DMS53 (cell line): ENCODE measurements around the gene GALNT18.

ENCODE experiments used
- DNase-seq: peaks from one replicate; lab custom pipeline; 2025; lab: John Stamatoyannopoulos, UW

Gene GALNT18

DNA sequence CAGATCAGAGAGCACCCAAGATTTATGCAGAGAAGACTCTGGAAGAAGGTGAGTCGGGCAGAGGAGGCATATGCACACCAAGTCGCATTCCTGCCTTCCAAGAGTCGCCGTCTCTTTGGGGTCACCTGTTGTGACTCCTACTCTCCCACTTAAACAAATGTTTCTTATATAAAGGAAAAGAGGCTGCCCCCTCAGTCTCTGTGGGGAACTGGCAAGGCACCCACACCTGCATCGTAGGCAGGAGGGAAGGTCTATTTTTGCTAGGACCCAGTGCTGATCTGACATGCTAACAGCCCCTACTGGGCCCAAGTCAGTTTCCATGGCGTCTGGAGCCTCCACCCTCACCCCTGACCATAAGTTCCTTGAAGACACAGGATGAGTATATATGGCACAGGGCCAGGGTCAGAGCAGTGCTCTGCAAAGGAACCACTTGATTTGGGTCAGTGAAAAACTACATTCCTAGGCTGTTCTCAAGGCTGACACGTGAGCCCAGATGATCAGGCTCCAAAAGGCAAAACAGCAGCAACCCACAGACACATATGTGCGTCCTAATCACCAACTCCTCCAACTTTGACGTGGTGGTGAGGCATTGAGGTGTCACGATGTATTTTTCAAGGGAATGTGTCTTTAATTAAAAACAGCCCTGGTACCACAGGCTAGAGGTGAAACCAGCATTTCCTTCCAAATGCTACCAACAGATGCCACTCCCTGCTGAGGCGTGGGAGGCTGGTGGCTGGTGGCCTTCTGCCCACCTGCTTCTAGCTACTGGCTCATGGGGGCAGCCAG is 213.2 kb downstream of the GALNT18 start:
- DNase-seq: no peak

DNA sequence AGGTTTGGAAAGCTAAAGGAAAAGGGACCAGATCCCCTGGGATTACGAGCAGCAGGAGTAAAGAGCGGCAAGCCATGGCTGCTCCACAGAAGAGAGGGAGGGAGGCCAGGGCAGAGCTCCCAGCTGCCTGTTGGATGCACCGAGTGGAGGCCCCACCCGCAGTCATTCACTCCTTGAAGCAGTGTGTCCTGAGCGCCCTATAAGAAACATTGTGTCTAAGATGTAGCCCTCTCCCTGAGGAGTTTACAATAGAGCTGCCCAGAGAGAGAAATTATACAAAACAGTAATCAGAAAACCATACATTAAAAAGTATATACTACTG is 214.1 kb downstream of the GALNT18 start:
- DNase-seq: no peak

DNA sequence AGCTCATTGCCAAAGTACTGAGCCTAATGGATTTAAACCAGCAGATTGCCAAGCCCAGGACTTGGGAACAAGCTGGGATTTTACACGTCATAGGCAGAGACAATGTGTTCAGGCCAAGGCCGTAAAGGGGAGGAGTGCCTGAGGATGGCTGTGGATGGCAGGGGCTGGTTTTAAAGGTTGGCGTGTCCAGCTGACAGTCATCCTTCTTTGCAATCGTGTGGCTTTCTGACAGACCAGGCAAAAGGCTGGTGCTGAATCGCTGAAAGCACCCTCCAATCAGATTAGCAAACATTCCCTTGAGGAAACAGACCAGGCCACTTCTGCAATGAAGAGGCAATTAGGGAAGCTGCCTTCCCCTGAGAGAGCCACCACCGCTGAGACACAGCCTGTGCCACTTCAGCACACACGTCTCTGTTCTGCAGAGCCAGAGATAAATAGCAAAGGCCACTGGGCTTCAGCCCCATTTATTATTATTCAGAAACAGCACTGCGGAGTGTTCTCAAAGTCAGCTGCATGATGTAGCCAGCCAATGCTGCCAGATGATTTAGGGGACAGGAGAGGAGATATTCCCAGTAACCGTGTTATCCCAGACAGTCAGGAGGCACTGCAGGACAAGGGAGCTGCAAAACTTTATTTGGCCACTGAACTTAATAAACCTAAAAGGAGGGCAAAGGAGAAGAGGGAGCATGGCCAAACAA is 214.6 kb downstream of the GALNT18 start:
- DNase-seq: peak; percentile 67

DNA sequence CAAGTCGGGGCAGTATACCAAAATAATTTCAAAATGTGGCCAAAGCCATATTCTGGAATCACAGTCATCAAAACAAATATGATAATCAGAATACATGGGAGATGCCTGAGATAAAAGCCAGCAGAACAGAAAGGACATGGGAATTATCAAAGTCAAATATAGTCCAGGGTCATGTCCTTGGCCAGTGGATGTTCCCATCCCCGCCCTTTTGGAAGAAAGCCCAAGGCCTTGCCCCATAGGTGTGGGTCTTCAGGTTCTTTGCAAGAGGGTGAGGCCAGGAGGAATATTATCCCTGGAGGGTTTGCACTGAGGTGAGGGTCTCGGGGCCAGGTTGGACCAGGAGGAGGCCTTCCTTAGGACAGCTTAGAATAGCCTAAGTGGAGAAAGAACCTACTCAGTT is 215.2 kb downstream of the GALNT18 start:
- DNase-seq: no peak

DNA sequence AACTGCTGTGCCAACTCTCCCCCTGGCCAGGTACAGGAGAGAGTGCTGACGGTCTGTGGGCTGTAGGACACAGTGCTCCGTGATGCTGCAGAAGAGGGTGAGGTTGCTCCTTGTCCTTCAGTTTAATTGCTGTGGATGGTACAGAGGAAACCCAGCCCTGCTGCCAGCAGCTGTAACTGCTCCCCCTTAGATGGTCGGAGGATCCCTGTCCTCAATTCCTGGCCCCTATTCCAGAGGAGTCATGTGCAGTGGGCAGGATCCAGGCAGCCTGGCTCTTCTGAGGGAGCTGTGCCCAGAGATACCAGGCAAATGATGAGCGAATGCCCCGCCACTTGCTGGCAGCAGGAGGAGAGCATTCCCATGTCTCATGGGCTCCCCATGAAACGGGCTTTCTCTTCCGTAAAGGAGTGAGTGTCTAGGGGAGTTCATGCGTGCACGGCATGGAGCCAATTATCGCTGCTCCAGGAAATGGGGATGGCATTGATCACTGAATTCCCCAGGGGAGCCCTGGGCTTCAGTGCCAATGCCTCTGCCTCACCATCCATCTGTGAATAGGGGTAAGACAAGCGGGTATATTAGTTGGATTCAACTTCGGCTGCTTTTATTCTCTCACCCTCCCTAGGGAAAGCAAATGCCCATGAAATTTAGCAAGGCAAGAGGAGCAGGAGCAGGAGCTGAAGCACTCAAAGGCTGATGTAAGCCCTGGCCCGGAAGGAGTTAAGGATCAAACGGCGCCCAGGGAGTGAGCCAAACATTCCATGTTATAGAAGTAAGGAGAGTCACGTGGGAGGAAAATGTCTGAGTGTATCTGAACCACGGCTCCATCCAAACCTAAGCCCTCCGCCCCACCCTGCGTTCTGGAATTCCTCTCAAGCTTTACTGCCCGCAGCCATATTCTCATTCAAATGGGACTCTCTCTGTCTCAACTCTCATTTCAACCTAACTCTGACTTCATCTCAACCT is 217.8 kb downstream of the GALNT18 start:
- no peak for DNase-seq

DNA sequence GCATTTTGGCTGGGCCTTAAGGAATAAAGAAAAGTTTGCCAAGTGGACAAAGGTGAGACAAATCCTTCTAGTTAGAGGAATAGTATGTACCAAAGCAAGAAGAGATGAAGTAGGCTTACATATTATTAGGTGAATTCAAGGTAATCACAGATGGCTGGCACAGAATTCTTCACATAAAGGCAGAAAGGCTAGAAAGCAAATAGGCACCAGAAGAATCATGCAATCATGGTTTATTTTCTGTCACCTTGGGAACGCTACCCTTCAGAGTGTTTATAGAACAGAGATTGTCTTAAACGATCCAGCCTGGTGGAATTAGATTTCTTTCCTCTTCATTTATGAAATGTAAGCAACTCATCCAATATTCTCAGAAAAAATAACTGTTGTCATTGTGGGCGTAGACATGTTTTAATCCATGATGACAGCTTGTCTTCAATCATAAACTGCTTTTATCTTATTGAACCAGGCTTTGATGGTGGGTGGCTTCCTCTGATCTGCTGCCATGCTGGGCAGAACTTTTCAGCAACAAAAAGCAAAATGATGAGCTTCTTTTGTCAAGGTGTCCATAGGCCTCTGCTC is 219.8 kb downstream of the GALNT18 start:
- DNase-seq: no peak

DNA sequence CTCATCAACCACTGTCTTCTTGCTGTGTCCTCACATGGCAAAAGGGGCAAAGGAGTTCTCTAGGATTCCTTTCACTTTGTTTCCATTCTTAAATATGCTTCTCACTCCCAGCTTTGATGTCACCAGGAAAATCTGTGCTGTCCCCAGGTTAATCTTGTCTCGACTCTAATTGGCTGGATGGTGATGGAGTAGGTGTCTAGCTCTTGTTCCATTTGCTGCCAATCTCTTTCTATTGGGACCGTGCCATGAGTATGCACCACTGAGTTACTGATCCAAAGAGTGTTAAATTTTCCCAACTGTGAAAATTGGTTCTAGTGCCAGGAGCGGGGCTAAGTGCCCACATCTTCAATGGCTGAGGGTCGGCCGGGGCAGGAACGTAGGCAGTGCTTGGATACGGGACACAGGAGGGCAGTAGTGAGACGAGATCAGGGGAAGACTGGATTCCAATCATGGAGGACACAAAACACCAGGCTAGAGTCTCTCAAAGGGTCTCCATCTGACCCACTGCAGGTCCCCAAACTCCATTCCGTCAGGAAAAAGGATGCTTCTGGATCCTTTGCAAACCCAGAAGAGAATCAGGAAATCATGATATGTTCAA is 221.1 kb downstream of the GALNT18 start:
- peak; percentile 38 for DNase-seq

DNA sequence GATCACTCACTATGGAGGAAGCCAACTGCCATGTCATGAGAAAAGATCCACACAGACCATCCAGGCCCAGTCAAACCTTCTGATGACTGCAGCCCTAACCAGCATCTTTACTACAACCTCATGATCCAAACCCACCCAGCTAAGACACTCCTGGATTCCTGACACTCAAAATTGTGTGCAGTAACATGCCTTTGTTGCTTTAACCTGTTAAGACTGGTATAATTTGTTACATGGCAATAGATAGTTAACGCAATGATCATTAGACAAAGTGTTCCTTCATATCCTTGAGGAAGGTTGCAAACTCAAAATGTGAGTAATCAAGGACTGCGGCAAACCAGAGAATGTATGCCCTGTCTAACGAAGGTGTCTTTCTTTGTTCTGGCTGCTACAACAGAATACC is 221.7 kb downstream of the GALNT18 start:
- DNase-seq: no peak

DNA sequence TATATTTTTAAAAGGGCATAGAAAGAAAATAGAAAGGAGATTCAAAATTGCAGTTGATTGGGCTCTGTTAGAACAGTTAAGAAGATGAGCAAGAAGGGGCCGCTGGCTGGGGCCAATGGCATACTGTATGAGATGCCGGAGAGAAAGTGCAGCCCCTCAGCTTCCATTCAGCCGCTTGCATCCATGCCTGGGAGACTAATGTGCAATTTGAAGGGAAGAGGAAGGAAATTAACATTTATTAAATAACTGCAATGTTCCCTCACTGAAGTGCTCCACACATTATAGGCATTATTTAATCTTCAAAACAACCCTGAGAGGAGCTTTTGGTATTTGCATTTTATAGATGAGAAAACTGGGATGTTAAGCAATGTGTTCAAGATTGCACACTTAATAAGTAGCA is 224.0 kb downstream of the GALNT18 start:
- no peak for DNase-seq

DNA sequence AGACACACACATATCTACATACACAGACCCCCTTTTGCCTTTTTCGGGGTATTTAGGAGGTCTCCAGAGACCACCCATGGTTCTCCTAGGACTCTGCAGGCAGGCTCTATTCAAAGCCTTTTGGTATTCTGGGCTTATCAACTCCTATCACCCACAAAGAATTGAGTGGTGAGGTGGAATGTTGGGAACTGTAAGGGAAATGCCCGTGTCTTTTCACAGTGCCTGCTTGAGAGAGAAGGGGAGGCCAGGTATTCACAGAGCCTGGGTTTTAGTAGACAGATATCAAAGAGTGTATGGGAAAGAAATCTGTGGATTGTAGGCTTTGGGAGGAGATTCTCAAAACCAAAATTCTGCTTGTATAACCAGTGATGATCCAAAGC is 224.8 kb downstream of the GALNT18 start:
- no peak for DNase-seq

DNA sequence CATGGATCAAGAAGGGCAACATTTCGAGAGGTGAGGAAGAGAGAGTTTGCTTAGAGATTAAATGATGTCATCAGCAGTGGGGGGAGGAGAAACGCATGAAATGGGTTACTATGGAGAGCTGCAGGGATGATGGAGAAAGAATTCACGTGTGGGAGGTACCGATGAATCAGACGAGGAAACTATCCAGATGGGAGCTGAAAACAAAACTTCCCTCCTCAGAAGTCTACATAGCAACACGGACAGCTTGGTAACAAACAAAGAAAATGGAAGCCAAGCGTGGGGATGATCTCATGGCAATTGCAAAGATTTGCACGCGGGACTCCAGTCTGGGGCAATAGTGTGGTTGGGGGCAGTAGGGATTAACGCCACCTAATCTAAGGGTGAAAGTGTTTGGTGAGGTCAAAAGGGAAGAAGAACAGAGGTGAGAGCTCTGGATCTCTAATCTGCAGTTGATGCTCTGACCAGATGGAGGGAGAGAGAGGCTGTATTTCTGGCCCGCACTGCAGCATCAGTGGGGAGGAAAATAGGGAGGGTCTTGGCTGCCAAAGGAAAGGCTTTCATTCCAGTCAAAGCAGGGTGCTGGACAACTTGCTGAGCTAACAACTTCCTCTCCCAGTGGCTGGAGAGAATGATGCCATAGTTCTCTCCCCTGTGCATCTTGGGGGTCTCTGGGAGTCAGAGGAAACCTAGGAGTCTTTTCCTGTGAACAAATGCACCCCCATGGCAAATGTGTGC is 225.3 kb downstream of the GALNT18 start:
- peak; percentile 90 for DNase-seq

DNA sequence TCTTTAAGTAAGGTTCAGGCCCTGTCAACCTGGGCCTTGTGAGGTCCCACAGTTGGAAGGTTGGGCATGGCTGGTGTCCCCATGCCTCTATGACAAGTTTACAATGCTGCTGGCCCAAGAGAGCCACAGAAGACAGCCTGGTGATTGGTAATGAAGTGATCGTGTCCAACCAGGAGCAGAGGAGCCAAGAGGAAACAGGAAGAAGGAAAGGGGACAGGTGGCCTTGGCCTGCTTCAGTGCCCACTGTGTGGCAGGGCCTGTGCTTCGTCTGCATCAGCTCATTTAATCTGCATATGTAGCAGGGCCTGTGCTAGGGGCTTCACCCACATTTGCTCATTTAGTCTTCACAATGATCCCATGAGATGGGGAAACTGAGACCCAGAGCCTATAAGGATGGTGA is 226.7 kb downstream of the GALNT18 start:
- peak; percentile 26 for DNase-seq

DNA sequence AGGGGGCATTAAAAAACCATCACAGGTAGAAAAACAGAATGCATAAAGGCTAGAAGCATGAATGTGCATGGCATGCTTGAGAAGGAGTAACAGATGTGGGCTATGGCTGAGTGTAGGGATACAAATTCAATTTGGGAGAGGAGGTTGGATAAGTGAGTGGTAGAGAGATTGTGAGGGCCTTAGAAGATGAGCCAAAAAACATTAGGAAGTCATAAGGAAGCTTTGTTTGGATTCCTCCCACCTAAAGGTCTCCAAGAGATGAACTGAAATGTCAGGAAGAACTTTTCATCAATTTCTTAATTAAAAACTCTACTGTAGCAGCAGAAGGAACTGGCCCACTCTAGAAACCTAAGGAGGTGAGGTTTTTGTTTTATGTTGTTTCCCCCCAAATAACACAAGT is 227.6 kb downstream of the GALNT18 start:
- no peak for DNase-seq

DNA sequence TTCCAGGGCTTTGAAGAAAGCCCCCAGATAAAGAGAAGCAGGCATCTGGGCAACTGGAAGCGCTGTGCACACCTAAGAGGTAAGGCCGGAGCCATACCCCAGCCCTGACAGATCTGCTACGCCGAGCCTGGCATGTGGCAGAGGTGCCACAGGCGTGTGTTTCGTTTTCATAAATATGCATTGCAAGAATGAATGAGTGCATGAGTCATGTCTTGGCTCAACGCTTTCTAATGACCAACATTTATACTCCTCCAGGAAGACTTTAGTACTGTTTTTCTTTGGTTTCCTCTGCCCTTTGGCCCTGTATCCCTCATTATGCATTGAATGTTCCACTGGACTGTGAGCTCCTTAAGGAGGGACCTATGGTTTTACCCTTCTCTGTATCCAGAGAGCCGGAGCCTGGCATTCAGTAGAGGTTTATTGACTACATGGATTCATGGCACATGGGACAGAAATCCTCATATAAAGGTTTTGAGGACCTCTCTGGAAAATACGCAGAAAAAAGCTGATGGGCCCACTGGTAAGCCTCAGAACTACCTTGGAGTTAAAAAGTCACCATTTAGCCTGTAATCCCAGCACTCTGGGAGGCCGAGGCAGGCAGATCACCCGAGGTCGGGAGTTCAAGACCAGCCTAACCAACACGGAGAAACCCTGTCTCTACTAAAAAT is 229.9 kb downstream of the GALNT18 start:
- peak; percentile 67 for DNase-seq

DNA sequence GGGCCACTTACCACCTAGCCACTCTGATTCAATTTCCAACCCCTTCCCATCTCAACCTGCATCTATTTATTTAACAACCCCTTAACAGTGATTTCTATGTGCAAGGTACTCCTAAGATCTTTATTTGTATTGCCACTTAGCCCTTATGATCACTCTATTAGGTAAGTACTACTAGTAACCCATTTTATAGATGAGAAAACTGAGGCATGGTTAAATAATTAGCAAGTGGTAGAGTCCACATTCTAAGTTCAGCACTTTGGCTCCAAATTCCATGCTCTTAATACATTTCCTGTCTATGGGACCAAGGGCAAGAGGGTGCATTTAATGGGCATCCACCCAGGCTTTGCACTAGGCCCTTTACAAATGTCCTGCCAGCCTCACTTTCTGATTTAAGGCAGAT is 230.6 kb downstream of the GALNT18 start:
- peak; percentile 57 for DNase-seq

DNA sequence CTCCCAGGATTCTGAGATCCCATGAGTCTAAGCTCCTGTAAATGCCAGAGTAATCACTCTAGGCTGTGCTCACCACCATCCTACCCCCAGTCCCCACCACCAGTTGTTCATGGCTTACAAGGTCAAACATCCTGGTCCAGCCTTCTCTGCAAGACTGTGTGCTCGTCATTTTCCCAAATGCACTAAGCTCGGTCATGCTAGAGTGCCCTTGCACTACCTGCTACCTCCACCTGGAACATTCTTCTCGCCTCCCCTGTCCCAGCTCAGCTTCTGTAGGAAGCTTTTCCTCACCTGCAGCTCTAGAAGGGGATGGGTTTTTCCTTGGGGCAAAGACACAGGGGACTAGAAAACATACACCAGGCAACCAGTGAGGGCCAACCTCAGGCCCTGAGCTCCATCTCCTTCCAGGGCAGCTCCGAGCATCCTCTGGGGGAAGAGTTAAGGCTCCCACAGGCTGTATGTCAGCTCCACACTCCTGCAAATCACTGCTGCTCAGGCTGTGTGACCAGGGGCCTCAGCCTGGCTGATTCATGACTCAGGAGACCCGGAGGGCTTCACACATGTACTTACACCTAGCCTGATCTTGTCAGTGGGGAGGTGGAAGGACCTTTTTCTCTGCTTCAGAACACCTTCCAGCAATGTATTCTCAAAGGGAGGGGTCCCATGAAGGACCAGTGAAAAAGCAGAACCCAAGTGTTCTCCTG is 231.6 kb downstream of the GALNT18 start:
- DNase-seq: peak; percentile 25

DNA sequence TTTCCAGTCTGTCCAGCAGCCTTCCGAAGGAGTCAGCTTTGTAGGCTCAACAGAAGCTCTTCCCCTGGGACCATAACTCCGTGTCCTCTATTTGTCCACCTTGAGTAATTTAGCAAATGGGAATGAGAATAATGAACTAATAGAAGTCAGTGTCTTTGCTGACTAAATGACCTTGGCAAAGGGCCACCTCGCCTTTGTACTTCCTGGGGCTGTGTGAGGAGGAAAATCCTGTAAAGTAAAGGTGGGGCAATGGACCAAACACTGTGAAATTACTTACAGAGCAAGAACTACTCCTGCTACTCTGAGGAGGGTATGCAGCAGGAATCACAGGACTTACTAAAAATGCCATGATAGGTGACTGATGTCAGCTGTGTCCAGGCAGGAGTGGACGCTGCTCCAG is 232.6 kb downstream of the GALNT18 start:
- DNase-seq: no peak

DNA sequence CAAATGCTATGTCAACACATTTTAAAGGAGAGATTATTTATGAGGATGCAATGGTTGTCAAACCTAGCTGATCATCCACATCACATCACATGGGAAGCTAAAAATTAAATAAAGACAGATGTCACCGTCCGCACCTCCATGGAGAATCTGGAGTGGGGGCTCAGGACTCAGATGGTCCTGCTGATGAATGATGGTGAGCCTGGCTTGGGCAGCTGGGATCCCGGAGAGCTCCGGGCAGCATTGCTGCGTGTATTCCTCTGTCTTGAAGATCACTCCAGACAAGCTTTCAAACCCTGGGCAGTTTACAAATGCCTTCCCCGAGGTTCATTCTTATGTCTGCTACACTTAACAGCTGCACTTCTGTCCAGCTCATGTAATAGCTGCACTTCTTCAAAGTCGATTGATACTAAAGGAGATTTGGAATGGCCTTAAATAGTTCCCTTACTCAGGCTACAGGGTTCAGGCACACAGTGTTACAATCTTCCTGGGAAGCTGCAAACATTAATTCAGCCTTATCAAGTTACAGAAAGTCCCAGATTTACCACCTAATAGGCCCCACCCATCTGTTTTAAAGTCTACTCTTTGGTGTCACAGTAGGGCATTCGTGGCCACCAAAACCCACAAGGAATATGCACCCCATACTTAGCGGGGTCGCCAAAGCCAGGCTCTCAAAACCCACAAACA is 234.0 kb downstream of the GALNT18 start:
- no peak for DNase-seq

DNA sequence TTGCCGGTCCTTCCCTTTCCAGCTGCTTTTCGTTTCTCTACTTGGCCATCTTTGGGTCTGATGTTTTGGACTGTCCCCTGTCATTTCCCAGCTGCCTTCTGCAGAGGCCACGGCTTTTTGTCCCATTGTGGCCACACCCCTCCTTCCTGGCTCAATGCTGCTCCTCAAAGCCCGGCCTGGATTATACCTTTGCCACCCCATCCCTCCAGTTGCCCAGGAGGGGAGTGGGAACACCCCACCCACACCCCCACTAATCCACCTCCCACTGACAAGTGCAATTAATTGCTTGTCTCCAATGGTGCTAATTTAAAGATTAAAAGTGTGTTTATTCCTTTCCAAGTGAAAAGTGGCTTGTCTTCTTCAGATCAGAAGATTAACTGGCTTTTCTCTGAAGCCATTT is 234.6 kb downstream of the GALNT18 start:
- DNase-seq: no peak
